Gastrocnemius medialis (tissue), 4 donors: Measurements from ENCODE around the gene SSX2IP.

Experiments
- POLR2A ChIP-seq, 2 donors: fragments of 450-650 bp; IDR thresholded peaks; one replicate each; pipeline ENCODE4 v1.6.1; 2017; ENCODE audit warnings: antibody characterized with exemption in 2 of 2, mild to moderate bottlenecking in 2 of 2, moderate library complexity in 2 of 2
- TF ChIP-seq, protein P1 (sequence below), 5 experiments: fragments of 450-650 bp in 3 of 5; fragments of 200-600 bp in 2 of 5; sonication (generic) in 2 of 5; IDR thresholded peaks in 4 of 5; conservative IDR thresholded peaks in 1 of 5; 1 replicate in 4 of 5; 2 replicates in 1 of 5; pipeline ENCODE4 v1.5.1; 2016 to 2019; ENCODE audit warnings: antibody characterized with exemption in 5 of 5, mild to moderate bottlenecking in 3 of 5, moderate library complexity in 3 of 5

DNA sequence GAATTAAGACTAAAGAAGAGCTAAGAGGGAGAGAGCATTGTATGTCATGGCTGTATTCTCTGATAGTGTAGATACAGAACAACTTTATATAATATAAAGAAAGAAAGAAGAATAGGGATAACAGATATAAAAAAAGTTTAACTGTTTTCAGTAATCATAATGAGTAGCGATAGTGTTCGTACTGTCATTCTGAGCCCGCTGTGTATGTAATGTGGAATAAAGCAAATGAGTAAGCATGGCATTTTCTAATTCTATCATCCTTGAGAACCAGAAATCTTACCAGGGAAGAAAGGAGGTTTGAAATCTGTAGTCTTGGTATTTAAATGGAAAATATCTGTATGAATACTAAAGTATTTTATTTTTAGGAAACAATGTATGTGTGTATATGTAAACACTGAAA is 46.7 kb upstream of the SSX2IP start:
- TF ChIP-seq, protein P1, sequence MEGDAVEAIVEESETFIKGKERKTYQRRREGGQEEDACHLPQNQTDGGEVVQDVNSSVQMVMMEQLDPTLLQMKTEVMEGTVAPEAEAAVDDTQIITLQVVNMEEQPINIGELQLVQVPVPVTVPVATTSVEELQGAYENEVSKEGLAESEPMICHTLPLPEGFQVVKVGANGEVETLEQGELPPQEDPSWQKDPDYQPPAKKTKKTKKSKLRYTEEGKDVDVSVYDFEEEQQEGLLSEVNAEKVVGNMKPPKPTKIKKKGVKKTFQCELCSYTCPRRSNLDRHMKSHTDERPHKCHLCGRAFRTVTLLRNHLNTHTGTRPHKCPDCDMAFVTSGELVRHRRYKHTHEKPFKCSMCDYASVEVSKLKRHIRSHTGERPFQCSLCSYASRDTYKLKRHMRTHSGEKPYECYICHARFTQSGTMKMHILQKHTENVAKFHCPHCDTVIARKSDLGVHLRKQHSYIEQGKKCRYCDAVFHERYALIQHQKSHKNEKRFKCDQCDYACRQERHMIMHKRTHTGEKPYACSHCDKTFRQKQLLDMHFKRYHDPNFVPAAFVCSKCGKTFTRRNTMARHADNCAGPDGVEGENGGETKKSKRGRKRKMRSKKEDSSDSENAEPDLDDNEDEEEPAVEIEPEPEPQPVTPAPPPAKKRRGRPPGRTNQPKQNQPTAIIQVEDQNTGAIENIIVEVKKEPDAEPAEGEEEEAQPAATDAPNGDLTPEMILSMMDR (IDR thresholded peaks at IDR 0.05 in 4 of 5, conservative IDR thresholded peaks at IDR 0.05 in 1 of 5): no peak
- TF ChIP-seq POLR2A (IDR thresholded peaks at IDR 0.05): no peak
